H9 (cell line): ENCODE results near the gene RASGRF2. TPM values are rescaled to one million over a fixed set of nuclear protein-coding genes. Genes with fewer than 3 reads are reported as not detected.
A peak's percentile ranks its signal among the peaks of the same experiment; 100 is the strongest.

ENCODE experiments used
- DNase-seq: peaks from one replicate; pipeline ENCODE4 v3.0.0-alpha.2; 2017
- H2AFZ ChIP-seq: one replicate; pipeline ENCODE4 v1.6.1; 2013; ENCODE audit warnings: mild to moderate bottlenecking, low read length, control low read depth, moderate library complexity
- H2AK5ac ChIP-seq: 2 replicates; pipeline ENCODE4 v1.6.1; 2013; ENCODE audit warnings: low read length, control low read depth, mixed read lengths; ENCODE audit not compliant: insufficient read length
- H2BK120ac ChIP-seq: one replicate; pipeline ENCODE4 v1.6.1; 2013; ENCODE audit warnings: low read depth, mild to moderate bottlenecking, low read length, control low read depth, inconsistent platforms; ENCODE audit not compliant: poor library complexity, severe bottlenecking
- H2BK12ac ChIP-seq: 2 replicates; pipeline ENCODE4 v1.6.1; 2013; ENCODE audit warnings: low read length, control low read depth, mixed read lengths, low read depth; ENCODE audit not compliant: insufficient read length
- H2BK15ac ChIP-seq: 2 replicates; pipeline ENCODE4 v1.6.1; 2013; ENCODE audit warnings: low read depth, low read length, control low read depth
- H2BK20ac ChIP-seq: one replicate; pipeline ENCODE4 v1.6.1; 2013; ENCODE audit warnings: low read depth, mild to moderate bottlenecking, low read length, control low read depth, inconsistent platforms; ENCODE audit not compliant: poor library complexity, severe bottlenecking
- H2BK5ac ChIP-seq: 2 replicates; pipeline ENCODE4 v1.6.1; 2013; ENCODE audit warnings: low read length, control low read depth, mixed read lengths; ENCODE audit not compliant: insufficient read length
- H3K14ac ChIP-seq: 2 replicates; pipeline ENCODE4 v1.6.1; 2013; ENCODE audit warnings: low read length, control low read depth; ENCODE audit not compliant: insufficient read depth
- H3K18ac ChIP-seq: 2 replicates; pipeline ENCODE4 v1.6.1; 2013; ENCODE audit warnings: low read depth, mild to moderate bottlenecking, mixed read lengths, low read length, control low read depth; ENCODE audit not compliant: insufficient read length
- H3K23ac ChIP-seq: 2 replicates; pipeline ENCODE4 v1.6.1; 2013; ENCODE audit warnings: low read length, control low read depth, mixed read lengths, low read depth; ENCODE audit not compliant: insufficient read length
- H3K23me2 ChIP-seq: 2 replicates; pipeline ENCODE4 v1.6.1; 2013; ENCODE audit warnings: low read depth, mild to moderate bottlenecking, mixed read lengths, low read length, control low read depth; ENCODE audit not compliant: insufficient read length, poor library complexity, severe bottlenecking
- H3K27ac ChIP-seq: 2 replicates; pipeline ENCODE4 v1.5.1; 2013; ENCODE audit warnings: low read length, control low read depth, mixed read lengths, low read depth; ENCODE audit not compliant: insufficient read length
- H3K27me3 ChIP-seq: 2 replicates; pipeline ENCODE4 v1.6.1; 2013; ENCODE audit warnings: low read length, control low read depth, inconsistent platforms; ENCODE audit not compliant: insufficient read depth
- H3K4ac ChIP-seq: 2 replicates; pipeline ENCODE4 v1.6.1; 2013; ENCODE audit warnings: low read depth, mild to moderate bottlenecking, control low read depth, inconsistent platforms, low read length, moderate library complexity
- H3K4me1 ChIP-seq: 2 replicates; pipeline ENCODE4 v1.6.1; 2013; ENCODE audit warnings: low read length, control low read depth, inconsistent platforms; ENCODE audit not compliant: insufficient read depth
- H3K4me2 ChIP-seq: 2 replicates; pipeline ENCODE4 v1.6.1; 2013; ENCODE audit warnings: low read length, control low read depth, mixed read lengths; ENCODE audit not compliant: insufficient read length, insufficient read depth
- H3K56ac ChIP-seq: 2 replicates; pipeline ENCODE4 v1.6.1; 2013; ENCODE audit warnings: low read depth, mild to moderate bottlenecking, mixed read lengths, low read length, control low read depth; ENCODE audit not compliant: insufficient read length
- H3K79me1 ChIP-seq: 2 replicates; pipeline ENCODE4 v1.6.1; 2013; ENCODE audit warnings: low read depth, mild to moderate bottlenecking, moderate library complexity, low read length, control low read depth, inconsistent platforms; ENCODE audit not compliant: insufficient read depth, poor library complexity, severe bottlenecking
- H3K79me2 ChIP-seq: 2 replicates; pipeline ENCODE4 v1.6.1; 2013; ENCODE audit warnings: low read length, control low read depth, inconsistent platforms; ENCODE audit not compliant: insufficient read depth
- H3K9ac ChIP-seq: 2 replicates; pipeline ENCODE4 v1.6.1; 2013; ENCODE audit warnings: low read length, control low read depth, mixed read lengths; ENCODE audit not compliant: insufficient read length; ENCODE audit errors: extremely low read depth
- H3K9me3 ChIP-seq: one replicate; pipeline ENCODE4 v1.6.1; 2013; ENCODE audit warnings: low read depth, low read length, inconsistent platforms; ENCODE audit not compliant: control insufficient read depth
- H3T11ph ChIP-seq: one replicate; pipeline ENCODE4 v1.6.1; 2013; ENCODE audit warnings: mild to moderate bottlenecking, low read length, control low read depth, inconsistent platforms
- H4K20me1 ChIP-seq: one replicate; pipeline ENCODE4 v1.6.1; 2013; ENCODE audit not compliant: control insufficient read depth, insufficient read length, insufficient read depth
- H4K5ac ChIP-seq: 2 replicates; pipeline ENCODE4 v1.6.1; 2013; ENCODE audit warnings: low read depth, mild to moderate bottlenecking, mixed read lengths, low read length, control low read depth; ENCODE audit not compliant: insufficient read length
- H4K8ac ChIP-seq: replicated peaks from 2 replicates; pipeline ENCODE4 v1.6.1; 2013; ENCODE audit warnings: low read length, control low read depth, mixed read lengths, low read depth; ENCODE audit not compliant: insufficient read length
- H4K91ac ChIP-seq: 2 replicates; pipeline ENCODE4 v1.6.1; 2013; ENCODE audit warnings: low read depth, mild to moderate bottlenecking, moderate library complexity, mixed read lengths, low read length, control low read depth; ENCODE audit not compliant: insufficient read length
- H3K27ac Mint-ChIP-seq, 3 experiments: 2 replicates in 2 of 3; 3 replicates in 1 of 3; pipeline ENCODE4 v1.8.0; 2020 to 2021; ENCODE audit warnings: mixed read lengths in 3 of 3, mild to moderate bottlenecking in 1 of 3, moderate library complexity in 1 of 3
- H3K27me3 Mint-ChIP-seq: 2 replicates; pipeline ENCODE4 v1.8.0; 2021; ENCODE audit warnings: low read depth, mild to moderate bottlenecking, moderate library complexity, mixed read lengths
- H3K36me3 Mint-ChIP-seq, 3 experiments: 2 replicates in 2 of 3; 3 replicates in 1 of 3; pipeline ENCODE4 v1.8.0; 2020 to 2021; ENCODE audit warnings: low read depth in 3 of 3, mixed read lengths in 3 of 3; ENCODE audit not compliant: insufficient read depth in 1 of 3
- H3K4me1 Mint-ChIP-seq, 2 experiments: 2 replicates each; pipeline ENCODE4 v1.8.0; 2020; ENCODE audit warnings: mixed read lengths in 2 of 2
- H3K4me3 Mint-ChIP-seq, 2 experiments: 2 replicates in 1 of 2; 3 replicates in 1 of 2; pipeline ENCODE4 v1.8.0; 2020 to 2021; ENCODE audit warnings: mild to moderate bottlenecking in 2 of 2, mixed read lengths in 2 of 2, moderate library complexity in 1 of 2
- H3K9me3 Mint-ChIP-seq, 2 experiments: 2 replicates in 1 of 2; 3 replicates in 1 of 2; pipeline ENCODE4 v1.8.0; 2020; ENCODE audit warnings: mild to moderate bottlenecking in 2 of 2, mixed read lengths in 2 of 2, moderate library complexity in 1 of 2
- WGBS: extraction: QIAGEN DNeasy Blood & Tissue Kit; methylation state at CpG from one replicate; pipeline ENCODE4 v1.1.7; 2013; ENCODE audit warnings: missing lambda C conversion rate, low lambda C conversion rate, mixed read lengths; ENCODE audit not compliant: insufficient read length; ENCODE audit errors: extremely low coverage; 5-methylcytosine and 5-hydroxymethylcytosine counted together
- total RNA-seq: library from RNA; stranded (reverse); gene quantifications from 2 replicates; pipeline ENCODE4 v1.2.1, GENCODE V29; 2021
- TF ChIP-seq, protein P1 (sequence below): fragments of 200-600 bp; sonication (generic); conservative IDR thresholded peaks from 3 replicates; pipeline ENCODE4 v1.8.0; 2021; ENCODE audit warnings: antibody characterized with exemption, mild to moderate bottlenecking

RASGRF2 gene
- total RNA-seq, 1 experiment from 2014 or later: 13.5 TPM

DNA sequence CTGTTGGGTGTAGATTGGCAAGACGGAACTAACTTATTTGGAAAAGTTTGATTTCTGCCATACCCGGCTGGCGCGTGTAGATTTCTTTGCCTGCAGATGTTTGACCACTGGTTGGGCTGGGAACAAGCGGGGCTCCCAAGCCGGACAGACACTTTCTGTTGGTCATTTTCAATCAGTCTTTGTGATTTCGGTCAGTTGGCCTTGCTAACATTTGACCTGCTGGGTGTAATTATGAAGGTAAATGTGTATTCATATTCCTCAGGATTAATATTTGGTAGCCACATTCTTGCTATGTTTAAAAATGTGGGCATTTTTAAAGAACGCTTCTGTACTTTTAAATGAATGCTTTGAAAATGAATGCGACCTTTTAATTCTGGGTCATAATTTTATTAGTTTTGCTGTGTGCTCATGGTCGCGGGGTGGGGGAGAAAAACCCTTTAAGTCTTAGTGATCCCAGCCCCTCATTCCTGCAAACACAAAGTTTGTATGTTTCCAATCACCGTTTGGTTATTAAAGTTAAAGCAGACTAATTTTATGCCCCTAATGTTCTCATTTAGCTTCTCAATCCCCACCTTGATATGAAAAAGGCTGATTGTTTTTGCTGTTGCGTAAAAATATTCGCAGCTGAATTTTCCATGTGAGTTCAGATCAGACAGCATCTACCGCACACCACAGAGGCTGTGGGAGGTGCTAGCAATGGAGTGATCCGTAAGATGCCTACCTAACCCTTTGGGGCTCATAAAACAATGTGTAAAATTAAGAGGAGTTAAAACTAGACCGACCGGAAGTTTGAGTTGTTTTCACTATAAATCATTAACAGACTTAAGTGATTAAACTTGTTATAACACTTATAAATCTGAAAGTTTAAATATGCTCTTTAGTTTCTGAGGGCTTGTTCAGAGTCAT lies 1.5 kb downstream of the RASGRF2 start:
- no peak overlapping the region for H2BK20ac ChIP-seq
- no peak overlapping the region for H4K5ac ChIP-seq
- H2AFZ ChIP-seq: no peak overlapping the region
- peak overlapping the region; percentile 66 for H3K9ac ChIP-seq
- no peak overlapping the region for H3K56ac ChIP-seq
- no peaks in the 10 kb centered on the region for H4K20me1 ChIP-seq
- H3K4me1 ChIP-seq: peaks cover 16% of the 10 kb centered on the region; the same call in 1 of the 2 replicates
- no CpG with 5 or more reads among the region's 18 CpGs for WGBS
- peaks cover 11% of the 10 kb centered on the region for H3K23me2 ChIP-seq
- no peaks in the 10 kb centered on the region for H3K79me1 ChIP-seq
- no peak overlapping the region for H3K18ac ChIP-seq
- H3K79me2 ChIP-seq: peaks cover 12% of the 10 kb centered on the region; the same call in 1 of the 2 replicates
- TF ChIP-seq, protein P1, sequence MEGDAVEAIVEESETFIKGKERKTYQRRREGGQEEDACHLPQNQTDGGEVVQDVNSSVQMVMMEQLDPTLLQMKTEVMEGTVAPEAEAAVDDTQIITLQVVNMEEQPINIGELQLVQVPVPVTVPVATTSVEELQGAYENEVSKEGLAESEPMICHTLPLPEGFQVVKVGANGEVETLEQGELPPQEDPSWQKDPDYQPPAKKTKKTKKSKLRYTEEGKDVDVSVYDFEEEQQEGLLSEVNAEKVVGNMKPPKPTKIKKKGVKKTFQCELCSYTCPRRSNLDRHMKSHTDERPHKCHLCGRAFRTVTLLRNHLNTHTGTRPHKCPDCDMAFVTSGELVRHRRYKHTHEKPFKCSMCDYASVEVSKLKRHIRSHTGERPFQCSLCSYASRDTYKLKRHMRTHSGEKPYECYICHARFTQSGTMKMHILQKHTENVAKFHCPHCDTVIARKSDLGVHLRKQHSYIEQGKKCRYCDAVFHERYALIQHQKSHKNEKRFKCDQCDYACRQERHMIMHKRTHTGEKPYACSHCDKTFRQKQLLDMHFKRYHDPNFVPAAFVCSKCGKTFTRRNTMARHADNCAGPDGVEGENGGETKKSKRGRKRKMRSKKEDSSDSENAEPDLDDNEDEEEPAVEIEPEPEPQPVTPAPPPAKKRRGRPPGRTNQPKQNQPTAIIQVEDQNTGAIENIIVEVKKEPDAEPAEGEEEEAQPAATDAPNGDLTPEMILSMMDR: no peak
- Mint-ChIP-seq H3K4me3 (peak overlapping the region; percentile 69 to 84), H3K9me3 (peaks cover 3% of the 10 kb centered on the region in 2 experiments; a peak in 2 of 5 replicates), H3K4me1 (peaks cover 67 to 70% of the 10 kb centered on the region in 2 experiments), H3K27ac (peak overlapping the region in 1 of 3 experiments; percentile 68; a peak in 1 of 7 replicates), H3K27me3 (peaks cover 23% of the 10 kb centered on the region), H3K36me3 (peaks cover 0 to 4% (median 0%) of the 10 kb centered on the region in 3 experiments; a peak in 1 of 7 replicates)
- no peak for DNase-seq
- H4K8ac ChIP-seq: no peak overlapping the region
- H2BK5ac ChIP-seq: no peak overlapping the region
- H3K23ac ChIP-seq: no peak overlapping the region
- H2BK12ac ChIP-seq: no peak overlapping the region
- H3K27ac ChIP-seq: no peak overlapping the region
- H3K4me2 ChIP-seq: peak overlapping the region; percentile 73
- no peak overlapping the region for H2BK15ac ChIP-seq
- no peak overlapping the region for H3K4ac ChIP-seq
- H4K91ac ChIP-seq: no peak overlapping the region
- no peak overlapping the region for H3K14ac ChIP-seq
- H3K27me3 ChIP-seq: no peaks in the 10 kb centered on the region; the same call in 1 of the 2 replicates
- no peaks in the 10 kb centered on the region for H3K9me3 ChIP-seq
- H2BK120ac ChIP-seq: no peak overlapping the region
- H2AK5ac ChIP-seq: no peak overlapping the region
- H3T11ph ChIP-seq: no peak overlapping the region
